GM19043 (cell line): ENCODE results near the gene MCF2L.
"Not testable (repeated sequence)": the region's sequence is repeated elsewhere in the genome, so short reads cannot be mapped to it uniquely, and the experiment has no call there.

Experiments used
- ATAC-seq: cut with Tn5 transposase; IDR thresholded peaks from one replicate; pipeline ENCODE4 v1.9.1; 2021; ENCODE audit warnings: low read depth; ENCODE audit not compliant: unreplicated experiment

Gene MCF2L, protein sequence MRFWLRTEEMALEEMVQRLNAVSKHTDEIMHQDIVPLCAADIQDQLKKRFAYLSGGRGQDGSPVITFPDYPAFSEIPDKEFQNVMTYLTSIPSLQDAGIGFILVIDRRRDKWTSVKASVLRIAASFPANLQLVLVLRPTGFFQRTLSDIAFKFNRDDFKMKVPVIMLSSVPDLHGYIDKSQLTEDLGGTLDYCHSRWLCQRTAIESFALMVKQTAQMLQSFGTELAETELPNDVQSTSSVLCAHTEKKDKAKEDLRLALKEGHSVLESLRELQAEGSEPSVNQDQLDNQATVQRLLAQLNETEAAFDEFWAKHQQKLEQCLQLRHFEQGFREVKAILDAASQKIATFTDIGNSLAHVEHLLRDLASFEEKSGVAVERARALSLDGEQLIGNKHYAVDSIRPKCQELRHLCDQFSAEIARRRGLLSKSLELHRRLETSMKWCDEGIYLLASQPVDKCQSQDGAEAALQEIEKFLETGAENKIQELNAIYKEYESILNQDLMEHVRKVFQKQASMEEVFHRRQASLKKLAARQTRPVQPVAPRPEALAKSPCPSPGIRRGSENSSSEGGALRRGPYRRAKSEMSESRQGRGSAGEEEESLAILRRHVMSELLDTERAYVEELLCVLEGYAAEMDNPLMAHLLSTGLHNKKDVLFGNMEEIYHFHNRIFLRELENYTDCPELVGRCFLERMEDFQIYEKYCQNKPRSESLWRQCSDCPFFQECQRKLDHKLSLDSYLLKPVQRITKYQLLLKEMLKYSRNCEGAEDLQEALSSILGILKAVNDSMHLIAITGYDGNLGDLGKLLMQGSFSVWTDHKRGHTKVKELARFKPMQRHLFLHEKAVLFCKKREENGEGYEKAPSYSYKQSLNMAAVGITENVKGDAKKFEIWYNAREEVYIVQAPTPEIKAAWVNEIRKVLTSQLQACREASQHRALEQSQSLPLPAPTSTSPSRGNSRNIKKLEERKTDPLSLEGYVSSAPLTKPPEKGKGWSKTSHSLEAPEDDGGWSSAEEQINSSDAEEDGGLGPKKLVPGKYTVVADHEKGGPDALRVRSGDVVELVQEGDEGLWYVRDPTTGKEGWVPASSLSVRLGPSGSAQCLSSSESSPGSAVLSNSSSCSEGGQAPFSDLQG

DNA sequence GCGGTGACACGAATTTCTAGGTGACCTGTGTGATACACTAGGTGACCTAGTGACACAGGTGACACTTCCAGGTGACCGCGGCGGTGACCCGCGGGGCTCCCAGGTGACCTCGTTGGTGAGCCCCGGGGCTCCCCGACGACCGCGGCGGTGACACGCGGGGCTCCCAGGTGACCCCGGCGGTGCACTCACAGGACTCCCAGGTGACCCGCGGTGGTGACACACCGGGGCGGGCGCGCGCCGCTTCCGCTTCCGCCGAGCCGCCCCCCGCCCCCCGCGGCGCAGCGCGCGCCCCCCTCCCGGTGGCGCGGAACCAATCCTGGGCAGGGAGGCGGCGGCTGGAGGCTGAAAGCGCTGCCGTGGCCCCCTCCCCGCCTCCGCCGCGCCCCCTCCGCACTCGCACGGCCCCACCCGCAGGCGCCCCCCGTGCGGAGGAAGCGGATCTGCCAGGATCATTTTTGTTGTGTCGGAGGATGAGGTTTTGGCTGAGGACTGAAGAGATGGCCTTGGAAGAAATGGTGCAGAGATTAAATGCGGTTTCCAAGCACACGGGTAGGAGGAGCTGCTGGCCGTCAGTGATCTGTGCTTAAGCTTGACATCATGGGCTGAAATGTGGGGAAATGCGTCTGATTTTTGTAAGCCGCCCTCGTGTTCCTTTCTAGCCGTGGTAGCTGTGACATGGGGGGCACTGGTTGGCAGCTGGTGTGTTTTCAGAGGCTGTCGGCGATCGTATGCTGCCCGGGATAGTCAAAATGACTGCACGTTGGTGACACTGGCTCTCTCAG lies at the start of gene MCF2L:
TSS of gene MCF2L (plus strand) at position 305 of the 782 bp plus-strand sequence. CDS start at position 471, 166 bp downstream.
- no peak for ATAC-seq

- no peak for ATAC-seq
Measured at GRCh38 chr13:112923962-112924361, 45.1 kb upstream of the MCF2L start.

DNA sequence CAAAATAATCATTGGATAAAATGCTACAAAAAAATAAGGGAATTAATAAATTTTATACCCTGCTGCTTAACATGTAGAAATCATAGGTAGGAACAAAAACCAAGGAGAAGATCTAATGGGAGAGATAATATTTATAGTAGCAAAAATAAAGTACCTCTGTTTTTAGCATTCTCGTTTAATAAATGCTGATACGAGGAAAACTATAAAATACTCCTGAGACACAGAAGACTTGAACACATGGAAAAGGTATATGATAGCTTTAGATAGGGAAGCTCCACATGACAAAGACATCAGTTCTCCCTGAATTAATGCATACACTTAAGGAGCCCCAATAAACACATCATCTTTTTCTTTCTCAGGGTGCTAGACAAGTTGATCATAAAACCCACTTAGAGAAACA lies 44.6 kb upstream of the MCF2L start:
- no peak for ATAC-seq

DNA sequence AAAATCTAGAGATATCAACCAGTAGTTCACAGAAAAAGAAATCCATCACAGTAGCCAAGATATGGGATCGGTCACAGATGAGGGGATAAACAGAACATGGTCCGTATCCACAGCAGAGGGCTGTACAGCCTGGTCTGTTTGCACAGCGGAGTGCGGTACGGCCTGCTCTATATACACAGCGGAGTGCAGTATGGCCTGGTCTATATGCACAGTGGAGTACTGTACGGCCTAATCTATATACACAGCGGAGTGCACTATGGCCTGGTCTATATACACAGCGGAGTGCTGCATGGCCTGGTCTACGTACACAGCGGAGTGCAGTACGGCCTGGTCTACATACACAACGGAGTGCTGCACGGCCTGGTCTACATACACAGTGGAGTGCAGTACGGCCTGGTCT lies 43.0 kb upstream of the MCF2L start:
- ATAC-seq = no peak

- ATAC-seq = no peak
Measured at GRCh38 chr13:112926993-112927392, 42.0 kb upstream of the MCF2L start.

- ATAC-seq = no peak
Measured at GRCh38 chr13:112928020-112928971, 40.7 kb upstream of the MCF2L start.

- ATAC-seq = no peak
Measured at GRCh38 chr13:112928972-112929782, 39.8 kb upstream of the MCF2L start.

DNA sequence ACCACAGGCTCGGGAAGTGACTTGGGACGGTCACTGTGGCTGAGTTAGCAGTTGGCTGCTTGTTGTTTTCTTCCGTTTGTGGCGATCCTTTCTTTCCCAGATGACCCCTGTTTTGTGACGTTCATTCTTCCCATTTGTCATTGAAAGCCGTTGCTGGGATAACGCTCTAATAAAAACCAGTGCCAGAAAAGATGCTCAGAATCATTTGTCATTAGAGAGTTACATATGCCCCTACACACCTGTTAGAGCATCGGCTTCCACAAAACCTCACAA lies 39.3 kb upstream of the MCF2L start:
- no peak for ATAC-seq

- no peak for ATAC-seq
Measured at GRCh38 chr13:112930192-112930591, 38.8 kb upstream of the MCF2L start.

- no peak for ATAC-seq
Measured at GRCh38 chr13:112931028-112931934, 37.7 kb upstream of the MCF2L start.

- no peak for ATAC-seq
Measured at GRCh38 chr13:112932971-112933370, 36.0 kb upstream of the MCF2L start.

DNA sequence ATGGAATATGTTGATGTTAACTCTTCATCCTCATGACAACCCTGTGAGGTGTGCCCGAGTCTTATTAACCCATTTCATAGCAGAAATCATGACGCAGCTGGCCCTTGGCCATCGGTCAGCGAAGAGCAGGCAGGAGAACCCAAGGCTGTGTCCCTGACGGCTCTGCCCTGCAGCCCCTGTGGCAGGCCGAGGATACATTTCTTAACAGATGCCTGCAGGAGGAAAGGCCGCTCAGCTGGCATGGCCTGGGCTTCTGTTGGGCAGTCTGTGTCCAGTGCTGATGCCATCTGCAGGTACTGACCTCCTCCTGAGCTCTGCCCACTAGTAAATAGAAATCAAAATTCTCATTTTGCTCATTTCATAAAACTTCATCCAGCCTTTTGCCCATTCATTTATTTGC lies 35.4 kb upstream of the MCF2L start:
- no peak for ATAC-seq

DNA sequence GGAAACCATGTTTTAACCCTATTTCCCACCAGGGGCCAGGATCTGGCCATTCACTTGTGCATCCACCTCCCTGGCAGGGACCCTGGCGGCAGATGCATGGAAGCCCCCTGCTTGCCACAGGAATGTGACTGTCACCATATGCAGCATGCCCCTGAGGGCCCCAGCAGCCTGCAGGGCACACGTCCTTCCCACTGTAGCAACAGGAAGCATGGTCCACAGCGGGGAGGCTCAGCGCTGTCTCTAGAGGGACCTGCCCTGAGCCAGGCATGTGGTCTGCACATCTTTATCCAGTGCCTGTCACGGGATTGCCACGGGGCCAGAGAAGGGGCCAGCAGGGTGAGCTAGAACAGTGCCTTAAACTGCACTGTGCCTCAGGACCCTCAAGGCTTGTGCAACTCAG lies 34.9 kb upstream of the MCF2L start:
- ATAC-seq = no peak

DNA sequence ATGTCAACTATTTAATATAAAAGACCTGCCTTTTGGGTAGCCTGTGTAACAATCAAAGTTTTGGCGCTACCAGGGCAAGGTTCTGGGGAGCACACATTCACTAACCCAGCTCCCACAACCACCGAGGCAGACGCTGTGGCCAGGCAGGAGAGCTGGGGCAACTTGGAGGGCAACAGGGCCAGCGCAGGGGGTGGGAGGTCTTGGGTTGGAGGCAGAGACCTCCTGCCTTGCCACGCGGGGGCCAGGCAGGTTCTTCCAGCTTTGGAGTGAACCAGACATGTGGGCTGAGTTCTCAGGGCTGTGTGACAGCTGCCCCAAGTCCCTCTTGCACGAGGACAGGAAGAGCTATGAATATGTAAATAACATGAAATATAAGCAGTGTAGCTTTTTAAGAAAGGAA lies 30.3 kb upstream of the MCF2L start:
- ATAC-seq = no peak

DNA sequence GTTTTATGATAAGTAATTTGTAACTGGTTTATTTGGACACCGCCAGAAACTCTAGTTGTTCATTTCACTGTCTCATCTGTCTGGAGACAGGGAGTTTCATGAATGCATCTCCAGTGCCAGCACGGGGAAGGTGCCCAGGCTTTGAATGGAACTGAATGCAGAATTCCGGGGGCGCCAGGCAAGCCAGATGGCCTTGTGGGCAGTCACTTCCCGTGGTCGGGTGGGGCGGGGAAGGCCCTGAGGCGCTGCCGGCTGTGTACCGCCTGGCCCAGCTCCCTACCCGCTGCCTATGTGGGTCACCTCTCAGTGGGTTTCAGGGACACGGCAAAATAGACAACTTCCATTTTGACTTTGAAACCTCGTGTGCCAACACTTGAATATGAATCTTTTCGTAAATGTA lies 28.8 kb upstream of the MCF2L start:
- no peak for ATAC-seq

DNA sequence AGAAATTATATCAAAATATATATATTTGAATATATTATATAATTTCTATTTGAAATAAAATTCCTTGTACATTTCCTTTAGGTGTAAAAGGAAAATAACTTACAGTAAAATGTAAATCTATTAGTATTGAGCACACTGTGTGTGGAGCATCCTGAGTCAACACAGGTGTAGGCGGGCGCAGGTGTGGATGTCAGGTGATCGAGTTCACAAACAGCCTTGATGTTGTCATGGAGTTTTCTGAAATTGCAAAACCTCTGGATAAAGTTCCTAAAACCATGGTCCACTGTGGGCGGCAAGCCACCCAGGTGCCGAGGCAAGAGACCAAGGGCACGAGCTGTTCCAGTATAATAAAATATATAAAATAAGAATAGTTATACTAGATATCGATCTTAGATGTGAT lies 27.7 kb upstream of the MCF2L start:
- ATAC-seq = no peak

GRCh38 chr13:112941765-112942164 lies 27.2 kb upstream of the MCF2L start:
- ATAC-seq = not testable (repeated sequence)
